K562 (cell line): ENCODE measurements around the gene CDK4. TPM values are rescaled to one million over a fixed set of nuclear protein-coding genes. Genes with fewer than 3 reads are reported as not detected.

Source experiments
- ATAC-seq: fragments of 200-7000 bp; cut with Tn5 transposase; 3 replicates; pipeline ENCODE4 v1.9.1; 2020; ENCODE audit warnings: moderate library complexity
- BruUV-seq: library from RNA; stranded (reverse); fragments of 400-500 nt; replicated peaks from 2 replicates; lab custom pipeline; 2021; lab: Mats Ljungman, UMichigan
- CTCF ChIA-PET: fragments of 300-600 bp; formaldehyde crosslinking; extraction: SDS; loops from one replicate; lab custom pipeline; 2021; ENCODE audit warnings: low intra/inter-chr PET ratio; lab: Yijun Ruan, JAX
- POLR2A ChIA-PET: fragments of 300-600, 350-650 bp; sonication (Branson Sonifier 250); formaldehyde crosslinking; extraction: SDS; loops from one replicate; lab custom pipeline; 2021; ENCODE audit warnings: antibody characterized with exemption, inconsistent platforms; lab: Yijun Ruan, JAX
- DNase-seq, 4 experiments: peaks; one replicate each; pipeline versions ENCODE4 v3.0.0 to v3.0.0-alpha.2; 2011 to 2018; ENCODE audit warnings: low spot score in 3 of 4, mixed read lengths in 3 of 4; ENCODE audit errors: extremely low read depth in 1 of 4
- FAIRE-seq: peaks from 2 replicates; lab custom pipeline; 2011; peaks lifted over from hg19 to GRCh38; lab: Jason Lieb, UNC
- H2AFZ ChIP-seq: 2 replicates; pipeline ENCODE4 v1.6.0; 2011; ENCODE audit warnings: low read depth, low read length, control low read depth, inconsistent platforms
- H3K27ac ChIP-seq: fragments of 200-600 bp; 3 replicates; pipeline ENCODE4 v1.8.0; 2011; ENCODE audit warnings: low read depth, mild to moderate bottlenecking, control low read depth, inconsistent platforms, low read length, moderate library complexity, mixed read lengths; ENCODE audit errors: extremely low read depth
- H3K27me3 ChIP-seq, 2 experiments: fragments of 300-600 bp in 1 of 2; 2 replicates in 1 of 2; 3 replicates in 1 of 2; pipeline versions ENCODE4 v1.6.0 to v1.8.0; 2011; ENCODE audit warnings: inconsistent platforms in 2 of 2, low read length in 2 of 2, mild to moderate bottlenecking in 1 of 2, mixed read lengths in 1 of 2, moderate library complexity in 1 of 2; ENCODE audit not compliant: control insufficient read depth in 2 of 2, insufficient read depth in 2 of 2
- H3K36me3 ChIP-seq: fragments of 300-600 bp; 3 replicates; pipeline ENCODE4 v1.8.0; 2011; ENCODE audit warnings: mild to moderate bottlenecking, low read length, inconsistent platforms; ENCODE audit not compliant: control insufficient read depth, insufficient read depth
- H3K4me1 ChIP-seq, 2 experiments: fragments of 200-600 bp in 1 of 2; replicated peaks in 1 of 2; 2 replicates in 1 of 2; 3 replicates in 1 of 2; pipeline versions ENCODE4 v1.5.1 to v1.8.0; 2011; ENCODE audit warnings: inconsistent platforms in 2 of 2, low read length in 2 of 2, mild to moderate bottlenecking in 1 of 2, mixed read lengths in 1 of 2, moderate library complexity in 1 of 2; ENCODE audit not compliant: control insufficient read depth in 2 of 2, insufficient read depth in 2 of 2
- H3K4me2 ChIP-seq: 2 replicates; pipeline ENCODE4 v1.6.1; 2011; ENCODE audit warnings: low read length, control low read depth, inconsistent platforms, mixed read lengths; ENCODE audit not compliant: insufficient read depth
- H3K4me3 ChIP-seq: fragments of 200-600 bp; sonication (generic), shearing (Covaris generic); 2 replicates; pipeline ENCODE4 v1.5.1; 2016; ENCODE audit warnings: control low read depth, inconsistent platforms
- H3K79me2 ChIP-seq: fragments of 200-600 bp; 3 replicates; pipeline ENCODE4 v1.8.0; 2011; ENCODE audit warnings: low read length, inconsistent platforms; ENCODE audit not compliant: control insufficient read depth, insufficient read depth
- H3K9ac ChIP-seq, 2 experiments: 2 replicates each; pipeline versions ENCODE4 v1.6.0 to v1.6.1; 2011; ENCODE audit warnings: low read depth in 2 of 2, low read length in 2 of 2, control low read depth in 1 of 2, inconsistent platforms in 1 of 2, mild to moderate bottlenecking in 1 of 2, mixed read lengths in 1 of 2; ENCODE audit not compliant: insufficient read depth in 1 of 2
- H3K9me1 ChIP-seq: one replicate; pipeline ENCODE4 v1.6.0; 2011; ENCODE audit warnings: inconsistent platforms, mild to moderate bottlenecking, low read length, moderate library complexity; ENCODE audit not compliant: control insufficient read depth, insufficient read depth
- H3K9me3 ChIP-seq: replicated peaks from 2 replicates; pipeline ENCODE4 v1.5.1; 2011; ENCODE audit warnings: low read depth, low read length, inconsistent platforms; ENCODE audit not compliant: control insufficient read depth, insufficient read depth
- H4K20me1 ChIP-seq: replicated peaks from 2 replicates; pipeline ENCODE4 v1.6.1; 2011; ENCODE audit warnings: low read length, inconsistent platforms, mixed read lengths; ENCODE audit not compliant: control insufficient read depth, insufficient read depth
- BCLAF1 ChIP-seq, 2 experiments: fragments of 450-650 bp in 1 of 2; IDR thresholded peaks; 2 replicates each; pipeline ENCODE4 v1.6.1; 2011 to 2017; ENCODE audit warnings: low read depth in 2 of 2, antibody characterized with exemption in 1 of 2, borderline replicate concordance in 1 of 2, low read length in 1 of 2, mild to moderate bottlenecking in 1 of 2, mixed read lengths in 1 of 2; ENCODE audit not compliant: control insufficient read depth in 1 of 2
- E2F1 ChIP-seq: sonication (generic); formaldehyde crosslinking; IDR thresholded peaks from 2 replicates; pipeline ENCODE4 v1.8.1; 2023; ENCODE audit warnings: mild to moderate bottlenecking, missing genetic modification reagents, moderate library complexity
- RCOR1 ChIP-seq, 2 experiments: IDR thresholded peaks; 2 replicates each; pipeline ENCODE4 v1.6.1; 2012; ENCODE audit warnings: low read depth in 2 of 2, low read length in 2 of 2, borderline replicate concordance in 1 of 2, improper control_type of control experiment in 1 of 2
- ZNF217 ChIP-seq: sonication (generic); formaldehyde crosslinking; IDR thresholded peaks from 2 replicates; pipeline ENCODE4 v1.8.0; 2022; ENCODE audit warnings: mild to moderate bottlenecking, missing genetic modification reagents
- WGBS: fragments of 100-300 bp; shearing (Covaris generic); methylation state at CpG from one replicate; pipeline ENCODE4 v1.1.6; 2016; ENCODE audit warnings: low coverage, mixed read lengths; ENCODE audit not compliant: insufficient coverage; ENCODE audit errors: missing lambda C conversion rate; 5-methylcytosine and 5-hydroxymethylcytosine counted together
- in situ Hi-C: fragments of 300-500 bp; cut with MboI; formaldehyde crosslinking; loops from 4 replicates; pipeline ENCODE4 v1.15.0; 2018; ENCODE audit warnings: inconsistent platforms, mixed read lengths
- intact Hi-C: fragments of 100-400 bp; cut with micrococcal nuclease; formaldehyde crosslinking; loops from 2 replicates; pipeline ENCODE4 v1.14.2; 2022
- polyA plus RNA-seq, 8 experiments: library from polyadenylated mRNA; depleted of rRNA in 4 of 8; stranded (reverse) in 5 of 8; unstranded in 3 of 8; fragments of >200 nt; fragmentation: Nextera tagmentation in 2 of 8; fragmentation: Illumina TruSeq in 1 of 8; extraction: Ambion mirVana in 2 of 8; extraction: Trizol in 1 of 8; gene quantifications; 2 replicates each; pipeline versions ENCODE4 v1.2.1 to v1.2.3, GENCODE V29; 2011 to 2014; ENCODE audit warnings: inconsistent platforms in 1 of 8, missing spikeins in 1 of 8
- total RNA-seq, 7 experiments: library from RNA; depleted of rRNA in 6 of 7; stranded (reverse); fragments of >200 nt in 6 of 7; fragmentation: Illumina TruSeq in 2 of 7; extraction: Trizol in 2 of 7; gene quantifications; 2 replicates each; pipeline versions ENCODE4 v1.2.1 to v1.2.3, GENCODE V29; 2011 to 2021; ENCODE audit warnings: low replicate concordance in 1 of 7

Gene CDK4
- total and polyA plus RNA-seq, 9 of the 15 experiments (the other 6 are each of a cell fraction or from before 2014, with no cell fraction given) = 37.8 to 436 (median 238) TPM

- FAIRE-seq (no peak), ATAC-seq (no peak), DNase-seq (no peak)
- Histone ChIP-seq H3K27ac (no peak overlapping the region), H3K4me3 (no peak overlapping the region), H3K27me3 (no peaks in the 10 kb centered on the region), H3K9me1 (no peaks in the 10 kb centered on the region), H3K4me2 (no peak overlapping the region), H3K4me1 (no peaks in the 10 kb centered on the region; a peak in 1 of 5 replicates), H2AFZ (no peak overlapping the region), H3K79me2 (no peaks in the 10 kb centered on the region), H4K20me1 (no peaks in the 10 kb centered on the region), H3K36me3 (peaks cover 51% of the 10 kb centered on the region; the same call in 2 of the 3 replicates), H3K9ac (no peak overlapping the region), H3K9me3 (no peaks in the 10 kb centered on the region)
- in situ Hi-C loops (no loop called here), intact Hi-C loops (no loop called here)
- no TSS peak for BruUV-seq
- POLR2A ChIA-PET = interaction anchor here (0.6 to 0.7 kb wide), 4 partner anchors 11 to 287 kb away, joined by 3 read pairs; no protein-coding TSS in a partner anchor
- TF ChIP-seq E2F1 (CRISPR knock-in tag) (no peak), ZNF217 (CRISPR knock-in tag) (no peak), RCOR1 (IDR thresholded peaks at IDR 0.05; ENCODE audit: borderline replicate concordance in 1 of 2, low read depth in 2 of 2, low read length in 2 of 2) (no peak), BCLAF1 (IDR thresholded peaks at IDR 0.05; ENCODE audit: borderline replicate concordance in 1 of 2, control insufficient read depth in 1 of 2, low read depth in 2 of 2, low read length in 1 of 2) (no peak)
- TF ChIP-seq, all 486 proteins: peak for 0
- 92% methylated on average over 4 of the region's 4 CpGs for WGBS
- CTCF ChIA-PET = no interaction called here
Measured at GRCh38 chr12:57716305-57716704, 35.8 kb downstream of the CDK4 start.
